ENCODE results near the gene SMIM23.

DNA sequence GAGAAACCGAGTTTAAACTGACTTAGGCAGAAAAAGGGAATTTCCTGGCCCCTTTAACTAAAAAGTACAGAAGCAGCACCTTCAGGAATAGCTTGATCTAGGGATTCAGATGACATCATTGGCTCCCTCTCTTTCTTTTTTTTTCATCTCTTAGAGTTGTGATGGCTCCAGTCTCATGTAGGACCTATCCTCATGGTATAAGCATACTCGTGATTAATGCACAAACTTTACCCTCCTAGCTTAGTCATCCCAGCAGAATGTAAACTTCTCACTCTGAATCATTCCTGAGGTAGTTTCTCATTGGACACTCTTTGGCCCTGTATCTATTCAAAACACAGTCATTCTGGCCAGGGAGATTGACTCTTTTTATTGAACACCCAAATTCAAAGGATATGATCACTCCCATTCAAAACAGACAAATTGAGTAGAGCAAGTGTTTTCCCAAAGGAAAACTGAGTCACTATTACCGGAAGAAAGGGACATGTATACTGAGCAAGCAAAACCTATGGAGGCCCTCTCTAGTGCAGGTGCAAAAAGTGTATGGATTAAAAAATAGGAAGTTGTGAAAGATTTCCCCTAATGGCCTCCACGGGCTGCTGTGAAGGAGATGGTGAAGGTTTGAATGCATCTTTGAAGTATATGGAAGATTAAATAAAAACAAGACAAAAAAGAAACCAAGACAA lies 27.6 kb upstream of the SMIM23 start:
- TF ChIP-seq, protein P1, sequence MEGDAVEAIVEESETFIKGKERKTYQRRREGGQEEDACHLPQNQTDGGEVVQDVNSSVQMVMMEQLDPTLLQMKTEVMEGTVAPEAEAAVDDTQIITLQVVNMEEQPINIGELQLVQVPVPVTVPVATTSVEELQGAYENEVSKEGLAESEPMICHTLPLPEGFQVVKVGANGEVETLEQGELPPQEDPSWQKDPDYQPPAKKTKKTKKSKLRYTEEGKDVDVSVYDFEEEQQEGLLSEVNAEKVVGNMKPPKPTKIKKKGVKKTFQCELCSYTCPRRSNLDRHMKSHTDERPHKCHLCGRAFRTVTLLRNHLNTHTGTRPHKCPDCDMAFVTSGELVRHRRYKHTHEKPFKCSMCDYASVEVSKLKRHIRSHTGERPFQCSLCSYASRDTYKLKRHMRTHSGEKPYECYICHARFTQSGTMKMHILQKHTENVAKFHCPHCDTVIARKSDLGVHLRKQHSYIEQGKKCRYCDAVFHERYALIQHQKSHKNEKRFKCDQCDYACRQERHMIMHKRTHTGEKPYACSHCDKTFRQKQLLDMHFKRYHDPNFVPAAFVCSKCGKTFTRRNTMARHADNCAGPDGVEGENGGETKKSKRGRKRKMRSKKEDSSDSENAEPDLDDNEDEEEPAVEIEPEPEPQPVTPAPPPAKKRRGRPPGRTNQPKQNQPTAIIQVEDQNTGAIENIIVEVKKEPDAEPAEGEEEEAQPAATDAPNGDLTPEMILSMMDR (IDR thresholded peaks at IDR 0.05) = no peak
- TF ChIP-seq POLR2A (IDR thresholded peaks at IDR 0.05) = no peak
